ENCODE results near the gene GPX8. TPM values are rescaled to one million over a fixed set of nuclear protein-coding genes. Genes with fewer than 3 reads are reported as not detected.

GPX8 gene
- total and polyA plus RNA-seq, 2 of the 4 experiments (the other 2 are of a cell fraction) = 131 to 166 TPM

DNA sequence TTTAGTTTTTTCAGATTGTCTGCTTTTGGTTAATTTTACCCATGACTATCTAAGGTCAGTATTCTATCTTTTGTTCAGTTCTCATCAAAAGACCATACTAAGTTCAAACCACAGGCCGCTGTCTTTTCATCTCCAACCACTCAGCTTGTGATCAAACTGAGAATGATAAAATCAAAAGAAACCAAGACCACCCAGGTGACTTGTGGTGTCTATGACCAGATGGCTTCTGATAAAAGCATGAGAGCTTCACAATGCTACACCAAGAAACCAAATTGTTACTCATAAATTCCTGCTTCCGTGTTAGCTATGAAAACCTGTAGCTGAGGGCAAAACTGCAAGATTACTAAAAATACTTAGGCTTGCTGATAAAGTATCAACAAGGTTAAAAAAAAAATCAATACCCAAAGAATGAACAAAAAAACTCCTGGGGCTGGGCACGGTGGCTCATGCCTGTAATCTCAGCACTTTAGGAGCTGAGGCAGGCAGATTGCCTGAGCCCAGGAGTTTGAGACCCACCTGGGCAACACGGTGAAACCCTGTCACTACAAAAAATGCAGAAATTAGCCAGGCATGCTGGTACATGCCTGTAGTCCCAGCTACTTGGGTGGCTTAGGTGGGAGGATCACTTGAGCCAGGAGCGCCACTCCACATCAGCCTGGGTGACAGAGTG, 25.8 kb upstream of the GPX8 start:
- no peak for ATAC-seq (ENCODE audit: low read depth)
- CTCF ChIA-PET = no interaction called here

More for the DNA sequence above, 25.8 kb upstream of the GPX8 start:
- H4K20me1 ChIP-seq (ENCODE audit: insufficient read depth, low read length) = no peaks in the 10 kb centered on the region
- no peak overlapping the region for H2BK5ac ChIP-seq (ENCODE audit: low read depth, low read length, poor library complexity, severe bottlenecking)
- no peak overlapping the region for H3K27ac ChIP-seq (ENCODE audit: insufficient read depth, low read length)
- H2AK9ac ChIP-seq (replicated peaks; ENCODE audit: low read depth, low read length, poor library complexity) = no peak overlapping the region
- no peaks in the 10 kb centered on the region for H3K79me1 ChIP-seq (ENCODE audit: low read depth in 1 of 2, low read length in 2 of 2)
- H3K9me1 ChIP-seq (ENCODE audit: insufficient read depth, low read length) = no peaks in the 10 kb centered on the region
- peaks cover 6% of the 10 kb centered on the region for H3K9me3 ChIP-seq (ENCODE audit: control insufficient read depth, insufficient read depth, low read length)
- peaks cover 19% of the 10 kb centered on the region for H3K27me3 ChIP-seq (ENCODE audit: control insufficient read depth, insufficient read depth, low read length)
- no peak overlapping the region for H3K9ac ChIP-seq (ENCODE audit: low read depth, low read length)
- H3K23ac ChIP-seq (ENCODE audit: low read depth, low read length) = no peak overlapping the region
- H2BK15ac ChIP-seq (ENCODE audit: low read depth, low read length) = no peak overlapping the region
- H3K4ac ChIP-seq (ENCODE audit: low read depth, low read length) = no peak overlapping the region
- intact Hi-C loops (cut with micrococcal nuclease) (no loop called here), in situ Hi-C loops (cut with MboI; ENCODE audit: low sequenced_read_pairs) (loop anchor here (25.0 kb wide), 1 partner anchor 647 kb away; no protein-coding TSS in a partner anchor), dilution Hi-C loops (cut with HindIII; ENCODE audit: low sequenced_read_pairs, unreplicated experiment) (loop anchor here (25.0 kb wide), 1 partner anchor 197 kb away; no protein-coding TSS in a partner anchor)
- no peak overlapping the region for H3K4me3 ChIP-seq (ENCODE audit: insufficient read depth, low read depth, low read length)
- H4K8ac ChIP-seq (ENCODE audit: low read depth in 2 of 2, low read length in 2 of 2) = no peak overlapping the region
- H2BK20ac ChIP-seq (ENCODE audit: low read depth, low read length) = no peak overlapping the region
- H3K4me2 ChIP-seq (ENCODE audit: low read depth, low read length) = no peak overlapping the region
- H3K18ac ChIP-seq (ENCODE audit: low read depth, low read length) = no peak overlapping the region
- H3K56ac ChIP-seq (ENCODE audit: extremely low read depth, insufficient read depth, low read length) = no peak overlapping the region
- no peaks in the 10 kb centered on the region for H3K4me1 ChIP-seq (ENCODE audit: control insufficient read depth, insufficient read depth, low read length)
- H2BK120ac ChIP-seq (ENCODE audit: low read depth, low read length) = no peak overlapping the region
- DNase-seq = no peak
- H2AFZ ChIP-seq (replicated peaks; ENCODE audit: low read length, poor library complexity) = no peak overlapping the region
- H2AK5ac ChIP-seq (ENCODE audit: low read depth, low read length) = no peak overlapping the region
- POLR2A ChIA-PET (ENCODE audit: unreplicated experiment) = no interaction called here
- no peaks in the 10 kb centered on the region for H3K36me3 ChIP-seq (ENCODE audit: control insufficient read depth, insufficient read depth, low read length)
- no peak overlapping the region for H4K5ac ChIP-seq (ENCODE audit: low read depth, low read length)
- no peak overlapping the region for H3K14ac ChIP-seq (replicated peaks; ENCODE audit: low read depth, low read length)
- no TSS peak for BruUV-seq (replicated peaks)
- TF ChIP-seq RFX5 (IDR thresholded peaks at IDR 0.05; ENCODE audit: low read depth, low read length) (no peak), MXI1 (IDR thresholded peaks at IDR 0.05; ENCODE audit: borderline replicate concordance, low read depth, low read length) (no peak), BHLHE40 (IDR thresholded peaks at IDR 0.05; ENCODE audit: low read depth, low read length) (no peak), ELK1 (IDR thresholded peaks at IDR 0.05; ENCODE audit: borderline replicate concordance, low read depth, low read length) (no peak), POLR2A (IDR thresholded peaks at IDR 0.05; ENCODE audit: low read depth, low read length) (no peak), MAFK (IDR thresholded peaks at IDR 0.05; ENCODE audit: low read depth, low read length) (no peak), RAD21 (IDR thresholded peaks at IDR 0.05; ENCODE audit: low read length) (no peak), RCOR1 (IDR thresholded peaks at IDR 0.05; ENCODE audit: insufficient replicate concordance, low read length) (no peak), NFE2L2 (IDR thresholded peaks at IDR 0.05; ENCODE audit: low read depth, low read length) (no peak), CEBPB (IDR thresholded peaks at IDR 0.05; ENCODE audit: low read depth, low read length) (no peak)
- TF ChIP-seq, protein P1, sequence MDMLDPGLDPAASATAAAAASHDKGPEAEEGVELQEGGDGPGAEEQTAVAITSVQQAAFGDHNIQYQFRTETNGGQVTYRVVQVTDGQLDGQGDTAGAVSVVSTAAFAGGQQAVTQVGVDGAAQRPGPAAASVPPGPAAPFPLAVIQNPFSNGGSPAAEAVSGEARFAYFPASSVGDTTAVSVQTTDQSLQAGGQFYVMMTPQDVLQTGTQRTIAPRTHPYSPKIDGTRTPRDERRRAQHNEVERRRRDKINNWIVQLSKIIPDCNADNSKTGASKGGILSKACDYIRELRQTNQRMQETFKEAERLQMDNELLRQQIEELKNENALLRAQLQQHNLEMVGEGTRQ (IDR thresholded peaks at IDR 0.05; ENCODE audit: low read depth, low read length) = no peak
- TF ChIP-seq, protein P2, sequence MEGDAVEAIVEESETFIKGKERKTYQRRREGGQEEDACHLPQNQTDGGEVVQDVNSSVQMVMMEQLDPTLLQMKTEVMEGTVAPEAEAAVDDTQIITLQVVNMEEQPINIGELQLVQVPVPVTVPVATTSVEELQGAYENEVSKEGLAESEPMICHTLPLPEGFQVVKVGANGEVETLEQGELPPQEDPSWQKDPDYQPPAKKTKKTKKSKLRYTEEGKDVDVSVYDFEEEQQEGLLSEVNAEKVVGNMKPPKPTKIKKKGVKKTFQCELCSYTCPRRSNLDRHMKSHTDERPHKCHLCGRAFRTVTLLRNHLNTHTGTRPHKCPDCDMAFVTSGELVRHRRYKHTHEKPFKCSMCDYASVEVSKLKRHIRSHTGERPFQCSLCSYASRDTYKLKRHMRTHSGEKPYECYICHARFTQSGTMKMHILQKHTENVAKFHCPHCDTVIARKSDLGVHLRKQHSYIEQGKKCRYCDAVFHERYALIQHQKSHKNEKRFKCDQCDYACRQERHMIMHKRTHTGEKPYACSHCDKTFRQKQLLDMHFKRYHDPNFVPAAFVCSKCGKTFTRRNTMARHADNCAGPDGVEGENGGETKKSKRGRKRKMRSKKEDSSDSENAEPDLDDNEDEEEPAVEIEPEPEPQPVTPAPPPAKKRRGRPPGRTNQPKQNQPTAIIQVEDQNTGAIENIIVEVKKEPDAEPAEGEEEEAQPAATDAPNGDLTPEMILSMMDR (conservative IDR thresholded peaks at IDR 0.05; ENCODE audit: low read depth, low read length) = no peak
- WGBS, 2 experiments (ENCODE audit: extremely low coverage in 2 of 2, insufficient read length in 1 of 2) = 17% methylated on average over 2 of the region's 5 CpGs; no CpG with 5 or more reads in 1 of the 2 experiments
- no peak overlapping the region for H4K91ac ChIP-seq (ENCODE audit: insufficient read depth, low read depth, low read length)

Data from IMR-90 (cell line).